ENCODE measurements around the gene PRLH. TPM values are rescaled to one million over a fixed set of nuclear protein-coding genes. Genes with fewer than 3 reads are reported as not detected.

PRLH gene
- total and polyA plus RNA-seq, 2 donors (not counting 3 experiments of a cell fraction or from before 2014, with no cell fraction given) = not detected

DNA sequence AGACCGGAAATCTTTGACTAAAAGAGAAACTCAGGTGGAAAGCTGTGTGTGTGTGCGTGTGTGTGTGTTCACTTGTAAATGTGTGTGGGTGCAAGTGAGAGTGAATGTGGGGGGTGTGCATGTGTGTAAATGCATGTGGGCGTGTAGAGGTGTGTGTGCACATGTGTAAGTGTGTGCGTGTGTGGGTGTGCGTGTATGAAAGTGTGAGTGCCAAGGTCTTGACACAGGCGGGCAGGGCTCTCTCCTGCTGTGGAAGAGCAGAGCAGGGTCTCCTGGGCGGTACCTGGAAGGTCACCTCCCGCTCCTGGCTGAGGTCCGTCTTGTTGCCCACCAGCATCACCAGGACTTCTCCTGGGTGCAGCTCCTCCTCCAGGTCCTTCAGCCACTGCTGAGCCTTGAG, 10.6 kb downstream of the PRLH start:
- Histone ChIP-seq H3K27me3 (ENCODE audit: control insufficient read depth in 2 of 2, insufficient read depth in 2 of 2, low read length in 2 of 2) (peaks cover 2% of the 10 kb centered on the region in 2 experiments), H3K9me1 (replicated peaks; ENCODE audit: control insufficient read depth, extremely low read depth, insufficient read depth, low read length) (no peaks in the 10 kb centered on the region), H3K36me3 (ENCODE audit: control insufficient read depth in 2 of 2, extremely low read depth in 1 of 2, insufficient read depth in 2 of 2, low read length in 2 of 2) (no peaks in the 10 kb centered on the region), H4K20me1 (replicated peaks; ENCODE audit: control insufficient read depth, extremely low read depth, insufficient read depth, low read length) (no peaks in the 10 kb centered on the region), H3K27ac (ENCODE audit: insufficient read depth, low read depth, low read length) (no peak overlapping the region), H3K9ac (replicated peaks; ENCODE audit: extremely low read depth, insufficient read depth, low read length) (no peak overlapping the region), H2AFZ (ENCODE audit: low read depth, low read length) (no peak overlapping the region), H3K79me2 (ENCODE audit: control insufficient read depth, insufficient read depth, low read length) (no peaks in the 10 kb centered on the region), H3K4me3 (replicated peaks in 1 of 3; ENCODE audit: insufficient read depth in 1 of 3, low read depth in 1 of 3, low read length in 3 of 3) (no peak overlapping the region), H3K4me2 (ENCODE audit: insufficient read depth, low read length) (no peak overlapping the region), H3K4me1 (ENCODE audit: control insufficient read depth, extremely low read depth, insufficient read depth, low read length) (no peaks in the 10 kb centered on the region), H3K9me3 (replicated peaks; ENCODE audit: control insufficient read depth, insufficient read depth, low read length) (no peaks in the 10 kb centered on the region)
- BruUV-seq (replicated peaks) = no TSS peak
- ChIA-PET CTCF (interaction anchor here (7.7 kb wide), 1 partner anchor 64 kb away, joined by 295 read pairs; no protein-coding TSS in a partner anchor), POLR2A (no interaction called here)
- TF ChIP-seq EZH2 (IDR thresholded peaks at IDR 0.05; ENCODE audit: borderline replicate concordance, low read depth, low read length, severe bottlenecking) (no peak), CTCF (IDR thresholded peaks at IDR 0.05; ENCODE audit: extremely low read depth in 1 of 2, insufficient read depth in 1 of 2, low read depth in 1 of 2, low read length in 2 of 2) (no peak), MYC (IDR thresholded peaks at IDR 0.05; ENCODE audit: low read depth, low read length) (no peak), FOS (IDR thresholded peaks at IDR 0.05; ENCODE audit: borderline replicate concordance, insufficient read depth, low read length) (no peak), POLR2AphosphoS5 (IDR thresholded peaks at IDR 0.05; ENCODE audit: insufficient read depth, low read depth, low read length) (no peak), JUN (IDR thresholded peaks at IDR 0.05; ENCODE audit: borderline replicate concordance, insufficient read depth, insufficient read length, low read depth) (no peak), GATA2 (IDR thresholded peaks at IDR 0.05; ENCODE audit: insufficient read depth, insufficient read length, low read depth, low read length) (no peak), MAX (IDR thresholded peaks at IDR 0.05; ENCODE audit: insufficient read depth, insufficient read length) (no peak), POLR2A (IDR thresholded peaks at IDR 0.05; ENCODE audit: low read depth, low read length) (no peak)
- dilution Hi-C loops (cut with MboI; ENCODE audit: extremely low pct_ligation_motif_present, low sequenced_read_pairs) = no loop called here
- no peak for DNase-seq (ENCODE audit: low read depth, low spot score)
- intact Hi-C loops (cut with micrococcal nuclease) = no loop called here
- FAIRE-seq = no peak

Data from endothelial cell of umbilical vein (primary cell).